GM23338 (cell line): ENCODE results near the gene GALNT3. TPM values are rescaled to one million over a fixed set of nuclear protein-coding genes. Genes with fewer than 3 reads are reported as not detected.

Experiments
- ATAC-seq: fragments of 200-7000 bp; cut with Tn5 transposase; 3 replicates; pipeline ENCODE4 v1.9.1; 2020
- DNase-seq: peaks from one replicate; pipeline ENCODE4 v3.0.0-alpha.2; 2015; ENCODE audit warnings: low spot score
- H2AFZ ChIP-seq: fragments of 200-600 bp; sonication (generic); 2 replicates; pipeline ENCODE4 v1.8.0; 2016; ENCODE audit warnings: antibody characterized with exemption, mild to moderate bottlenecking, moderate library complexity
- H3F3A ChIP-seq: fragments of 200-600 bp; sonication (generic); replicated peaks from 2 replicates; pipeline ENCODE4 v1.8.0; 2017; ENCODE audit warnings: antibody characterized with exemption, mixed run types, low read depth
- H3K27ac ChIP-seq: fragments of 200-600 bp; sonication (generic); 2 replicates; pipeline ENCODE4 v1.6.1; 2016; ENCODE audit warnings: low read depth
- H3K27me3 ChIP-seq: fragments of 200-600 bp; sonication (generic); 2 replicates; pipeline ENCODE4 v1.8.0; 2016; ENCODE audit warnings: mild to moderate bottlenecking, mixed run types, moderate library complexity; ENCODE audit not compliant: insufficient read depth
- H3K36me3 ChIP-seq: fragments of 200-600 bp; sonication (generic); 2 replicates; pipeline ENCODE4 v1.8.0; 2016; ENCODE audit warnings: mild to moderate bottlenecking; ENCODE audit not compliant: insufficient read depth
- H3K4me1 ChIP-seq: fragments of 200-600 bp; sonication (generic); 2 replicates; pipeline ENCODE4 v1.8.0; 2016; ENCODE audit warnings: mild to moderate bottlenecking, moderate library complexity; ENCODE audit not compliant: insufficient read depth
- H3K4me2 ChIP-seq: fragments of 200-600 bp; sonication (generic); 2 replicates; pipeline ENCODE4 v1.7.1; 2017; ENCODE audit warnings: mixed run types
- H3K4me3 ChIP-seq: fragments of 200-600 bp; sonication (generic); 2 replicates; pipeline ENCODE4 v1.6.1; 2016; ENCODE audit warnings: mixed run types
- H3K79me2 ChIP-seq: fragments of 200-600 bp; sonication (generic); replicated peaks from 2 replicates; pipeline ENCODE4 v1.8.0; 2017; ENCODE audit warnings: mild to moderate bottlenecking; ENCODE audit not compliant: insufficient read depth
- H3K9me2 ChIP-seq: fragments of 200-600 bp; sonication (generic); 2 replicates; pipeline ENCODE4 v1.8.0; 2017; ENCODE audit not compliant: insufficient read depth
- H4K20me1 ChIP-seq: fragments of 200-600 bp; sonication (generic); replicated peaks from 2 replicates; pipeline ENCODE4 v1.8.0; 2017; ENCODE audit warnings: mild to moderate bottlenecking; ENCODE audit not compliant: insufficient read depth
- H3K27ac Mint-ChIP-seq: 2 replicates; pipeline ENCODE4 v1.8.0; 2020; ENCODE audit warnings: inconsistent platforms, mild to moderate bottlenecking, moderate library complexity, mixed read lengths
- H3K27me3 Mint-ChIP-seq: 3 replicates; pipeline ENCODE4 v1.8.0; 2022; ENCODE audit warnings: low read depth, mild to moderate bottlenecking, moderate library complexity, mixed read lengths, inconsistent platforms; ENCODE audit not compliant: insufficient read depth, poor library complexity
- H3K36me3 Mint-ChIP-seq: 3 replicates; pipeline ENCODE4 v1.8.0; 2021; ENCODE audit warnings: low read depth, mild to moderate bottlenecking, inconsistent platforms, moderate library complexity, mixed read lengths
- H3K4me1 Mint-ChIP-seq: 3 replicates; pipeline ENCODE4 v1.8.0; 2020; ENCODE audit warnings: mild to moderate bottlenecking, inconsistent platforms, mixed read lengths
- H3K4me3 Mint-ChIP-seq: 3 replicates; pipeline ENCODE4 v1.8.0; 2021; ENCODE audit warnings: moderate library complexity, mild to moderate bottlenecking, inconsistent platforms, mixed read lengths
- H3K9me3 Mint-ChIP-seq: 3 replicates; pipeline ENCODE4 v1.8.0; 2020; ENCODE audit warnings: moderate library complexity, mild to moderate bottlenecking, inconsistent platforms, mixed read lengths
- CREB1 ChIP-seq: fragments of 250-450 bp; sonication (Bioruptor Pico); IDR thresholded peaks from 2 replicates; pipeline ENCODE4 v1.5.0; 2020; ENCODE audit warnings: low read depth, mild to moderate bottlenecking, moderate library complexity
- EZH2 ChIP-seq: fragments of 200-600 bp; sonication (generic); IDR thresholded peaks from one replicate; pipeline ENCODE4 v1.8.0; 2017; ENCODE audit warnings: antibody characterized with exemption, mild to moderate bottlenecking, low read depth; ENCODE audit not compliant: unreplicated experiment
- EZH2phosphoT487 ChIP-seq: fragments of 200-600 bp; sonication (generic); IDR thresholded peaks from one replicate; pipeline ENCODE4 v1.8.1; 2018; ENCODE audit warnings: antibody characterized with exemption; ENCODE audit not compliant: unreplicated experiment
- JUNB ChIP-seq: IDR thresholded peaks from one replicate; pipeline ENCODE4 v1.6.1; 2016; ENCODE audit warnings: antibody characterized with exemption; ENCODE audit not compliant: unreplicated experiment
- NANOG ChIP-seq: IDR thresholded peaks from 2 replicates; pipeline ENCODE4 v1.6.1; 2016; ENCODE audit warnings: antibody characterized with exemption, borderline replicate concordance
- POLR2AphosphoS5 ChIP-seq: IDR thresholded peaks from 2 replicates; pipeline ENCODE4 v1.6.1; 2016; ENCODE audit warnings: antibody characterized with exemption, low read depth
- REST ChIP-seq: IDR thresholded peaks from one replicate; pipeline ENCODE4 v1.6.1; 2018; ENCODE audit warnings: antibody characterized with exemption; ENCODE audit not compliant: unreplicated experiment
- STAT1 ChIP-seq: IDR thresholded peaks from one replicate; pipeline ENCODE4 v1.6.1; 2016; ENCODE audit warnings: antibody characterized with exemption; ENCODE audit not compliant: unreplicated experiment
- ZNF114 ChIP-seq: fragments of 250-450 bp; sonication (Bioruptor Pico); IDR thresholded peaks from 2 replicates; pipeline ENCODE4 v1.5.0; 2020; ENCODE audit warnings: mild to moderate bottlenecking, moderate library complexity
- ZNF331 ChIP-seq: fragments of 250-450 bp; sonication (Bioruptor Pico); IDR thresholded peaks from 2 replicates; pipeline ENCODE4 v1.5.0; 2020; ENCODE audit warnings: low read depth, mild to moderate bottlenecking, moderate library complexity
- ZNF462 ChIP-seq: fragments of 250-450 bp; sonication (Bioruptor Pico); IDR thresholded peaks from 2 replicates; pipeline ENCODE4 v1.5.0; 2020; ENCODE audit warnings: mild to moderate bottlenecking, moderate library complexity
- polyA plus RNA-seq: library from polyadenylated mRNA; unstranded; fragments of >200 nt; fragmentation: Nextera tagmentation; extraction: Ambion mirVana; gene quantifications from 2 replicates; pipeline ENCODE4 v1.2.1, GENCODE V29; 2016
- total RNA-seq: library from RNA; depleted of rRNA; stranded (reverse); fragments of >200 nt; shearing (Covaris generic); gene quantifications from 2 replicates; pipeline ENCODE4 v1.2.3, GENCODE V29; 2014
- TF ChIP-seq, protein P1 (sequence below), 2 experiments: fragments of 200-600 bp in 1 of 2; sonication (generic) in 1 of 2; conservative IDR thresholded peaks; 2 replicates each; pipeline versions ENCODE4 v1.5.1 to v1.6.1; 2016 to 2017; ENCODE audit warnings: antibody characterized with exemption in 2 of 2, low read depth in 2 of 2, mild to moderate bottlenecking in 2 of 2, moderate library complexity in 1 of 2
- TF ChIP-seq, protein P2 (sequence below): IDR thresholded peaks from 2 replicates; pipeline ENCODE4 v1.6.1; 2016; ENCODE audit warnings: antibody characterized with exemption

The GALNT3 gene
- total and polyA plus RNA-seq, 2 experiments from 2014 or later, result 16.8 to 17.1 TPM

DNA sequence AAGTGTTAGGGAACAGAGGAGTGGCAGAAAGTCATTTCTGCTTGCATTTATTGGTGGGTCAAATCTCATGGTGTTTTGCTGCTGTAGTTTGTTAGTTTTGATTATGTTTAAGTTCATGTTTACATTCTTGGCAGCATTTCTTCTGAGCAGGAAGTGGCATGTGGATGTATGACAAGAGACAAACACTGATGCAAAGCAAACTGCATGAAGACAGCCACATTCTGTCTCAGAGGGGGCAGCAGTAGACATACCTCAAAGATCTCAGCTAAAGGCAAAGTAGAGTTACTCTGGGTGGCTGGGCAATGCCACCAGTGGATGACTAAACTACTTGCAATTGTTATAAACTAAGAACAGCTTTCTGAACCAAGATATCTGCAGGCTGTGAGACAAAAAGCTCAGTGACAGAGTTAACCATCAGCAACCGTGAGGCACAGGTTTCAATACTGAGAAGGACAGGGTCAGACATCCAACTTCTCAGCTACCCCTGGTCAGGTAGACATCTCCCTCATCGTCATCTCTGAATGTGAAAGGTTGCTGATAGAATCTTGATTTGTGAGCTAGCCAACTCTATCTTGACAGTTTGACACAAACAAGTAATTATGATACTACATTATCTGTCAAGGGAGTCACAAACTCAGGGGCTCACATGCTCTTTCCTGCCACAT, 16.4 kb downstream of the GALNT3 start (continued):
- no peak for TF ChIP-seq EZH2phosphoT487
- no peak for TF ChIP-seq ZNF331

GRCh38 chr2:165776796-165777195, 17.3 kb downstream of the GALNT3 start:
- peaks cover 42% of the 10 kb centered on the region for H3K36me3 Mint-ChIP-seq

More at GRCh38 chr2:165776796-165777195, 17.3 kb downstream of the GALNT3 start:
- Mint-ChIP-seq H3K27ac (no peak overlapping the region), H3K27me3 (peaks cover 2% of the 10 kb centered on the region), H3K4me1 (peaks cover 18% of the 10 kb centered on the region), H3K4me3 (no peak overlapping the region), H3K9me3 (peaks cover 7% of the 10 kb centered on the region; the same call in 2 of the 3 replicates)
- Histone ChIP-seq H3K27ac (no peak overlapping the region), H2AFZ (no peak overlapping the region), H3K79me2 (peaks cover 100% of the 10 kb centered on the region), H4K20me1 (no peaks in the 10 kb centered on the region; the same call in 1 of the 2 replicates), H3K4me1 (peaks cover 34% of the 10 kb centered on the region), H3F3A (no peaks in the 10 kb centered on the region), H3K4me3 (no peak overlapping the region), H3K27me3 (no peaks in the 10 kb centered on the region), H3K4me2 (no peak overlapping the region), H3K36me3 (no peaks in the 10 kb centered on the region), H3K9me2 (no peaks in the 10 kb centered on the region)
- TF ChIP-seq ZNF114 (CRISPR knock-in tag) (no peak), STAT1 (no peak), POLR2AphosphoS5 (no peak), NANOG (no peak), EZH2 (no peak), REST (no peak), CREB1 (CRISPR knock-in tag) (no peak), ZNF462 (CRISPR knock-in tag) (no peak), EZH2phosphoT487 (no peak), JUNB (no peak), ZNF331 (no peak)
- TF ChIP-seq, protein P1, sequence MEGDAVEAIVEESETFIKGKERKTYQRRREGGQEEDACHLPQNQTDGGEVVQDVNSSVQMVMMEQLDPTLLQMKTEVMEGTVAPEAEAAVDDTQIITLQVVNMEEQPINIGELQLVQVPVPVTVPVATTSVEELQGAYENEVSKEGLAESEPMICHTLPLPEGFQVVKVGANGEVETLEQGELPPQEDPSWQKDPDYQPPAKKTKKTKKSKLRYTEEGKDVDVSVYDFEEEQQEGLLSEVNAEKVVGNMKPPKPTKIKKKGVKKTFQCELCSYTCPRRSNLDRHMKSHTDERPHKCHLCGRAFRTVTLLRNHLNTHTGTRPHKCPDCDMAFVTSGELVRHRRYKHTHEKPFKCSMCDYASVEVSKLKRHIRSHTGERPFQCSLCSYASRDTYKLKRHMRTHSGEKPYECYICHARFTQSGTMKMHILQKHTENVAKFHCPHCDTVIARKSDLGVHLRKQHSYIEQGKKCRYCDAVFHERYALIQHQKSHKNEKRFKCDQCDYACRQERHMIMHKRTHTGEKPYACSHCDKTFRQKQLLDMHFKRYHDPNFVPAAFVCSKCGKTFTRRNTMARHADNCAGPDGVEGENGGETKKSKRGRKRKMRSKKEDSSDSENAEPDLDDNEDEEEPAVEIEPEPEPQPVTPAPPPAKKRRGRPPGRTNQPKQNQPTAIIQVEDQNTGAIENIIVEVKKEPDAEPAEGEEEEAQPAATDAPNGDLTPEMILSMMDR (conservative IDR thresholded peaks at IDR 0.05; ENCODE audit: low read depth in 2 of 2), result no peak
- TF ChIP-seq, protein P2, sequence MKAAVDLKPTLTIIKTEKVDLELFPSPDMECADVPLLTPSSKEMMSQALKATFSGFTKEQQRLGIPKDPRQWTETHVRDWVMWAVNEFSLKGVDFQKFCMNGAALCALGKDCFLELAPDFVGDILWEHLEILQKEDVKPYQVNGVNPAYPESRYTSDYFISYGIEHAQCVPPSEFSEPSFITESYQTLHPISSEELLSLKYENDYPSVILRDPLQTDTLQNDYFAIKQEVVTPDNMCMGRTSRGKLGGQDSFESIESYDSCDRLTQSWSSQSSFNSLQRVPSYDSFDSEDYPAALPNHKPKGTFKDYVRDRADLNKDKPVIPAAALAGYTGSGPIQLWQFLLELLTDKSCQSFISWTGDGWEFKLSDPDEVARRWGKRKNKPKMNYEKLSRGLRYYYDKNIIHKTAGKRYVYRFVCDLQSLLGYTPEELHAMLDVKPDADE, result no peak
- DNase-seq (no peak), ATAC-seq (no peak)
